Parietal lobe (tissue), 1 donor: ENCODE results near the gene CRNKL1. TPM values are rescaled to one million over a fixed set of nuclear protein-coding genes. Genes with fewer than 3 reads are reported as not detected.

ENCODE experiments used
- total RNA-seq: library from RNA; depleted of rRNA; stranded (reverse); fragments of >200 nt; gene quantifications from one replicate; pipeline ENCODE4 v1.2.3, GENCODE V29; 2014

Gene CRNKL1
- 59.8 TPM for total RNA-seq

GRCh38 chr20:20052074-20052970, at the start of gene CRNKL1, which contains the start of gene CFAP61:
Gene CRNKL1, minus strand, starts transcription at chr20:20052466. Its CDS starts 124 bp downstream, at chr20:20052342.
Gene CFAP61, plus strand, starts transcription at chr20:20052532. Its CDS starts 4,122 bp downstream, at chr20:20056654.

GRCh38 chr20:20017001-20017843, 35.0 kb downstream of the CRNKL1 start, which contains the start of gene NAA20:
Gene NAA20, plus strand, starts transcription at chr20:20017362. Its CDS starts 35 bp downstream, at chr20:20017397.

Other genes with a start within 250 kb of the CRNKL1 start
- 28.5 TPM for gene NAA20, start 35.1 kb downstream of the CRNKL1 start, total RNA-seq
- gene CFAP61, start 66 bp upstream of the CRNKL1 start, total RNA-seq, result 3.1 TPM